ENCODE measurements around the gene INTU.

- no peak for TF ChIP-seq CTCF (conservative IDR thresholded peaks at IDR 0.05; ENCODE audit: low read depth, low read length)
- no peak for TF ChIP-seq EZH2 (IDR thresholded peaks at IDR 0.05; ENCODE audit: low read length, unreplicated experiment)
- no peak for TF ChIP-seq EZH2phosphoT487 (IDR thresholded peaks at IDR 0.05; ENCODE audit: borderline replicate concordance, low read length)
Measured at GRCh38 chr4:127759228-127759820, 126.6 kb downstream of the INTU start.

Data from PC-3 (cell line).